HG03060 (cell line): ENCODE data around the gene GARNL3.

Experiments used
- ATAC-seq: cut with Tn5 transposase; IDR thresholded peaks from one replicate; pipeline ENCODE4 v1.9.1; 2021; ENCODE audit warnings: low read depth, moderate number of reproducible peaks; ENCODE audit not compliant: unreplicated experiment

Gene GARNL3

GRCh38 chr9:127340721-127341120 is 76.1 kb downstream of the GARNL3 start:
- ATAC-seq, result no peak

- no peak for ATAC-seq
Observed at GRCh38 chr9:127341152-127341551, 76.6 kb downstream of the GARNL3 start.

GRCh38 chr9:127344368-127345000 is 79.9 kb downstream of the GARNL3 start:
- no peak for ATAC-seq

GRCh38 chr9:127345566-127345965 is 81.0 kb downstream of the GARNL3 start:
- ATAC-seq, result no peak

- ATAC-seq, result no peak
Observed at GRCh38 chr9:127346584-127346983, 82.0 kb downstream of the GARNL3 start.

- no peak for ATAC-seq
Observed at GRCh38 chr9:127347831-127348776, 83.5 kb downstream of the GARNL3 start.

GRCh38 chr9:127349483-127350113 is 85.0 kb downstream of the GARNL3 start:
- no peak for ATAC-seq

GRCh38 chr9:127351182-127352166 is 86.9 kb downstream of the GARNL3 start:
- ATAC-seq, result no peak

GRCh38 chr9:127353882-127354281 is 89.3 kb downstream of the GARNL3 start:
- ATAC-seq, result no peak

- no peak for ATAC-seq
Observed at GRCh38 chr9:127356906-127357305, 92.3 kb downstream of the GARNL3 start.

- ATAC-seq, result no peak
Observed at GRCh38 chr9:127358023-127358535, 93.5 kb downstream of the GARNL3 start.

- no peak for ATAC-seq
Observed at GRCh38 chr9:127358770-127359169, 94.2 kb downstream of the GARNL3 start.

GRCh38 chr9:127360250-127360649 is 95.7 kb downstream of the GARNL3 start:
- ATAC-seq, result no peak

GRCh38 chr9:127360829-127361228 is 96.3 kb downstream of the GARNL3 start:
- no peak for ATAC-seq

- ATAC-seq, result no peak
Observed at GRCh38 chr9:127361561-127361960, 97.0 kb downstream of the GARNL3 start.

GRCh38 chr9:127362829-127363228 is 98.3 kb downstream of the GARNL3 start:
- ATAC-seq, result no peak

- no peak for ATAC-seq
Observed at GRCh38 chr9:127365461-127365860, 100.9 kb downstream of the GARNL3 start.

- no peak for ATAC-seq
Observed at GRCh38 chr9:127366594-127366993, 102.0 kb downstream of the GARNL3 start.

- no peak for ATAC-seq
Observed at GRCh38 chr9:127368852-127369402, 104.4 kb downstream of the GARNL3 start.

GRCh38 chr9:127369428-127369827 is 104.9 kb downstream of the GARNL3 start:
- ATAC-seq, result no peak
